ENCODE data around the gene ARHGEF19. TPM values are rescaled to one million over a fixed set of nuclear protein-coding genes. Genes with fewer than 3 reads are reported as not detected.

ARHGEF19 gene
- total and polyA plus RNA-seq, 9 of the 15 experiments (the other 6 are each of a cell fraction or from before 2014, with no cell fraction given), result 0.73 to 21.0 (median 5.2) TPM

- TF ChIP-seq TEAD4 (IDR thresholded peaks at IDR 0.05; ENCODE audit: low read length), result peak; percentile 91
- TF ChIP-seq TEAD4 (CRISPR knock-in tag; IDR thresholded peaks at IDR 0.05; ENCODE audit: borderline replicate concordance), result no peak
- peak; percentile 97 for TF ChIP-seq ZNF766 (CRISPR knock-in tag; conservative IDR thresholded peaks at IDR 0.05)
- TF ChIP-seq ELF4 (CRISPR knock-in tag; IDR thresholded peaks at IDR 0.05), result peak; percentile 84
- peak in 1 of 2 experiments; percentile 45; a peak in 1 of 4 replicates for TF ChIP-seq NONO (IDR thresholded peaks at IDR 0.05; ENCODE audit: low read depth in 2 of 2, low read length in 1 of 2)
- no peak for TF ChIP-seq STAG1 (CRISPR knock-in tag; IDR thresholded peaks at IDR 0.05; ENCODE audit: borderline replicate concordance)
- TF ChIP-seq DIDO1 (tag; IDR thresholded peaks at IDR 0.05; ENCODE audit: low read depth), result 0 out of 2 replicates have a peak, but pooled peaks have one; percentile 64
- TF ChIP-seq TARDBP (IDR thresholded peaks at IDR 0.05), result no peak
- peak; percentile 88 for TF ChIP-seq CBFA2T2 (conservative IDR thresholded peaks at IDR 0.05)
- peak in 1 of 2 experiments; percentile 68; a peak in 2 of 4 replicates for TF ChIP-seq HDAC1 (IDR thresholded peaks at IDR 0.05)
- TF ChIP-seq ZNF75A (CRISPR knock-in tag; IDR thresholded peaks at IDR 0.05), result peak; percentile 14; the same call in 1 of the 2 replicates
- TF ChIP-seq CTBP1 (IDR thresholded peaks at IDR 0.05; ENCODE audit: borderline replicate concordance), result peak; percentile 85; the same call in 1 of the 2 replicates
- no peak for TF ChIP-seq ETV5 (CRISPR knock-in tag; IDR thresholded peaks at IDR 0.05; ENCODE audit: low read depth)
- TF ChIP-seq MAZ (CRISPR knock-in tag; conservative IDR thresholded peaks at IDR 0.05 in 1 of 2, IDR thresholded peaks at IDR 0.05 in 1 of 2), result peak; percentile 60 to 76; a peak in 2 of 4 replicates
- TF ChIP-seq CTCFL (IDR thresholded peaks at IDR 0.05; ENCODE audit: borderline replicate concordance, insufficient read depth, low read depth, low read length, poor library complexity, severe bottlenecking), result no peak
- TF ChIP-seq C11orf30 (IDR thresholded peaks at IDR 0.05; ENCODE audit: low read depth), result no peak
- no peak; a peak in 1 of 4 replicates for TF ChIP-seq ETV6 (IDR thresholded peaks at IDR 0.05; ENCODE audit: borderline replicate concordance in 1 of 2, low read depth in 2 of 2, low read length in 1 of 2)
- no peak for TF ChIP-seq ETV6 (CRISPR knock-in tag; IDR thresholded peaks at IDR 0.05; ENCODE audit: borderline replicate concordance)
- TF ChIP-seq PYGO2 (tag; IDR thresholded peaks at IDR 0.05), result peak; percentile 81
- peak; percentile 71; the same call in 1 of the 2 replicates for TF ChIP-seq ZNF354B (CRISPR knock-in tag; IDR thresholded peaks at IDR 0.05)
- peak; percentile 97 for TF ChIP-seq NFRKB (IDR thresholded peaks at IDR 0.05; ENCODE audit: low read depth)
- no peak for TF ChIP-seq RBM22 (IDR thresholded peaks at IDR 0.05; ENCODE audit: low read depth, low read length, poor library complexity, severe bottlenecking)
Observed at GRCh38 chr1:16248603-16249516, 36.4 kb upstream of the ARHGEF19 start (continued).

Measured in K562 (cell line).